ENCODE results near the gene CACNA1C.

DNA sequence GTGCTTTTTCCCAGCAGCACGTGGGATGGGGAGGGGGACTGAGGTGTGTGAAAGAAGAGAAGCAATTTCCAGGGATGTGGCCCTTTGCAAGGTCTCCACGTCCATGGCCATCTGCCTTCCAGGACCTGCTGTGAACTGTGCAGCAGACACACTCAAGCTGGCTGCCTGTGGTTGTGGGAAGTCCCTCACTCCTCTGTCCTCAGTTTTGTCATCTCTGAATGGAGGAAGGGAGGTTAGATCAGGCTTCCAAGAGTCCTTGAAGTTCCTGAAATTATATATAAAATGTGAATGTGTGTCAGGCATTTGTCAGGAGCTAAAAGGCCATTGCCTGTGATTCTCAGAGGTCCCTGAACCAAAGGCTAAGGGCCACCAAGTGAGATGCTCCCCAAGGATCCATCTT is 328.2 kb downstream of the CACNA1C start:
- TF ChIP-seq, protein P1, sequence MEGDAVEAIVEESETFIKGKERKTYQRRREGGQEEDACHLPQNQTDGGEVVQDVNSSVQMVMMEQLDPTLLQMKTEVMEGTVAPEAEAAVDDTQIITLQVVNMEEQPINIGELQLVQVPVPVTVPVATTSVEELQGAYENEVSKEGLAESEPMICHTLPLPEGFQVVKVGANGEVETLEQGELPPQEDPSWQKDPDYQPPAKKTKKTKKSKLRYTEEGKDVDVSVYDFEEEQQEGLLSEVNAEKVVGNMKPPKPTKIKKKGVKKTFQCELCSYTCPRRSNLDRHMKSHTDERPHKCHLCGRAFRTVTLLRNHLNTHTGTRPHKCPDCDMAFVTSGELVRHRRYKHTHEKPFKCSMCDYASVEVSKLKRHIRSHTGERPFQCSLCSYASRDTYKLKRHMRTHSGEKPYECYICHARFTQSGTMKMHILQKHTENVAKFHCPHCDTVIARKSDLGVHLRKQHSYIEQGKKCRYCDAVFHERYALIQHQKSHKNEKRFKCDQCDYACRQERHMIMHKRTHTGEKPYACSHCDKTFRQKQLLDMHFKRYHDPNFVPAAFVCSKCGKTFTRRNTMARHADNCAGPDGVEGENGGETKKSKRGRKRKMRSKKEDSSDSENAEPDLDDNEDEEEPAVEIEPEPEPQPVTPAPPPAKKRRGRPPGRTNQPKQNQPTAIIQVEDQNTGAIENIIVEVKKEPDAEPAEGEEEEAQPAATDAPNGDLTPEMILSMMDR (IDR thresholded peaks at IDR 0.05), result no peak
- no peak for TF ChIP-seq POLR2A (IDR thresholded peaks at IDR 0.05)

All from suprapubic skin (tissue), 3 donors.